AG20443 (cell line): ENCODE measurements around the gene GALNT16.

Experiments used
- DNase-seq: peaks from one replicate; pipeline ENCODE4 v3.0.0; 2012; ENCODE audit warnings: low spot score, mixed read lengths

GALNT16 gene

GRCh38 chr14:69405762-69406161 lies 145.8 kb downstream of the GALNT16 start:
- no peak for DNase-seq
